Stomach (tissue), 4 donors: Measurements from ENCODE around the gene FCRL2.

Source experiments
- EP300 ChIP-seq: sonication (generic); formaldehyde crosslinking; IDR thresholded peaks from one replicate; pipeline ENCODE4 v1.6.1; 2017; ENCODE audit warnings: antibody characterized with exemption
- POLR2A ChIP-seq, 4 donors: fragments of 450-650 bp; IDR thresholded peaks; one replicate each; pipeline ENCODE4 v1.6.1; 2016; ENCODE audit warnings: antibody characterized with exemption in 4 of 4, control low read depth in 2 of 4, mild to moderate bottlenecking in 1 of 4, moderate library complexity in 1 of 4
- TF ChIP-seq, protein P1 (sequence below), 7 experiments: fragments of 450-650 bp in 4 of 7; fragments of 200-600 bp in 3 of 7; sonication (generic) in 3 of 7; IDR thresholded peaks; one replicate each; pipeline ENCODE4 v1.5.1; 2016 to 2019; ENCODE audit warnings: antibody characterized with exemption in 7 of 7, control low read depth in 2 of 7, mild to moderate bottlenecking in 1 of 7

- TF ChIP-seq POLR2A (IDR thresholded peaks at IDR 0.05) (no peak), EP300 (no peak)
- TF ChIP-seq, protein P1, sequence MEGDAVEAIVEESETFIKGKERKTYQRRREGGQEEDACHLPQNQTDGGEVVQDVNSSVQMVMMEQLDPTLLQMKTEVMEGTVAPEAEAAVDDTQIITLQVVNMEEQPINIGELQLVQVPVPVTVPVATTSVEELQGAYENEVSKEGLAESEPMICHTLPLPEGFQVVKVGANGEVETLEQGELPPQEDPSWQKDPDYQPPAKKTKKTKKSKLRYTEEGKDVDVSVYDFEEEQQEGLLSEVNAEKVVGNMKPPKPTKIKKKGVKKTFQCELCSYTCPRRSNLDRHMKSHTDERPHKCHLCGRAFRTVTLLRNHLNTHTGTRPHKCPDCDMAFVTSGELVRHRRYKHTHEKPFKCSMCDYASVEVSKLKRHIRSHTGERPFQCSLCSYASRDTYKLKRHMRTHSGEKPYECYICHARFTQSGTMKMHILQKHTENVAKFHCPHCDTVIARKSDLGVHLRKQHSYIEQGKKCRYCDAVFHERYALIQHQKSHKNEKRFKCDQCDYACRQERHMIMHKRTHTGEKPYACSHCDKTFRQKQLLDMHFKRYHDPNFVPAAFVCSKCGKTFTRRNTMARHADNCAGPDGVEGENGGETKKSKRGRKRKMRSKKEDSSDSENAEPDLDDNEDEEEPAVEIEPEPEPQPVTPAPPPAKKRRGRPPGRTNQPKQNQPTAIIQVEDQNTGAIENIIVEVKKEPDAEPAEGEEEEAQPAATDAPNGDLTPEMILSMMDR (IDR thresholded peaks at IDR 0.05), result no peak
Observed at GRCh38 chr1:157748262-157748817, 28.6 kb downstream of the FCRL2 start.
